ENCODE measurements around the gene CLDN14. TPM values are rescaled to one million over a fixed set of nuclear protein-coding genes. Genes with fewer than 3 reads are reported as not detected.

CLDN14 gene
- polyA plus RNA-seq, 3 donors, result not detected

DNA sequence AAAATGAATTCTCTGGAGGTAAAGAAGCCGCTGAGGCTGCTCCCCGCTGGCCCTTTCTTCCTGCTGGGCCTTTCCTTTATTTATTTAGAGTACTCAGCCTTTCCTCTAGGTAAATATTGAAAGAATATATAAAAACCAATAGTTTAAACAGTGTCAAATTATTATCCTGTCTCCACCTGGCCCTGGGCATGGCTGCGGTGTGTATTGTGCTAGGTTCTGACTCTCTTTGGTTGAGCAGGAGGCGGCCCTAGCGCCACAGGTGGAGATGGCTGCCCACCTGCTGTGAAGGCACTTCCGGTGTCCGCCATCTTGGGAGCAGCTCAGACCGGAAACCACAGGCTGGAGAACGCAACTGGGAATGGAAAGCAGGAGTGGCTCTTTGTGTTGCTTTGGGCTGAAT lies 29.0 kb upstream of the CLDN14 start:
- Histone ChIP-seq H3K27me3 (ENCODE audit: control insufficient read depth in 2 of 2, insufficient read depth in 2 of 2, low read length in 2 of 2) (no peaks in the 10 kb centered on the region), H3K36me3 (replicated peaks in 1 of 2; ENCODE audit: control insufficient read depth in 1 of 2, insufficient read depth in 2 of 2, low read length in 2 of 2) (no peaks in the 10 kb centered on the region), H3K4me3 (replicated peaks in 1 of 3; ENCODE audit: low read depth in 2 of 3, low read length in 3 of 3) (no peak overlapping the region), H3K9ac (ENCODE audit: insufficient read depth, low read length, poor library complexity, severe bottlenecking) (no peak overlapping the region), H4K20me1 (ENCODE audit: insufficient read depth, low read length) (no peaks in the 10 kb centered on the region), H3K9me3 (replicated peaks in 1 of 2; ENCODE audit: control insufficient read depth in 1 of 2, insufficient read depth in 1 of 2, low read length in 2 of 2) (no peaks in the 10 kb centered on the region), H3K4me1 (ENCODE audit: control insufficient read depth in 1 of 2, insufficient read depth in 2 of 2, low read length in 2 of 2) (no peaks in the 10 kb centered on the region), H3K4me2 (replicated peaks; ENCODE audit: extremely low read depth, low read length, poor library complexity, severe bottlenecking) (no peak overlapping the region), H2AFZ (ENCODE audit: insufficient read depth, low read depth, low read length, poor library complexity, severe bottlenecking) (no peak overlapping the region), H3K27ac (ENCODE audit: low read depth in 1 of 2, low read length in 2 of 2) (no peak overlapping the region), H3K79me2 (ENCODE audit: insufficient read depth, low read length) (no peaks in the 10 kb centered on the region)
- TF ChIP-seq, protein P1, sequence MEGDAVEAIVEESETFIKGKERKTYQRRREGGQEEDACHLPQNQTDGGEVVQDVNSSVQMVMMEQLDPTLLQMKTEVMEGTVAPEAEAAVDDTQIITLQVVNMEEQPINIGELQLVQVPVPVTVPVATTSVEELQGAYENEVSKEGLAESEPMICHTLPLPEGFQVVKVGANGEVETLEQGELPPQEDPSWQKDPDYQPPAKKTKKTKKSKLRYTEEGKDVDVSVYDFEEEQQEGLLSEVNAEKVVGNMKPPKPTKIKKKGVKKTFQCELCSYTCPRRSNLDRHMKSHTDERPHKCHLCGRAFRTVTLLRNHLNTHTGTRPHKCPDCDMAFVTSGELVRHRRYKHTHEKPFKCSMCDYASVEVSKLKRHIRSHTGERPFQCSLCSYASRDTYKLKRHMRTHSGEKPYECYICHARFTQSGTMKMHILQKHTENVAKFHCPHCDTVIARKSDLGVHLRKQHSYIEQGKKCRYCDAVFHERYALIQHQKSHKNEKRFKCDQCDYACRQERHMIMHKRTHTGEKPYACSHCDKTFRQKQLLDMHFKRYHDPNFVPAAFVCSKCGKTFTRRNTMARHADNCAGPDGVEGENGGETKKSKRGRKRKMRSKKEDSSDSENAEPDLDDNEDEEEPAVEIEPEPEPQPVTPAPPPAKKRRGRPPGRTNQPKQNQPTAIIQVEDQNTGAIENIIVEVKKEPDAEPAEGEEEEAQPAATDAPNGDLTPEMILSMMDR (IDR thresholded peaks at IDR 0.05), result no peak
- Mint-ChIP-seq H3K4me3 (peak overlapping the region in 1 of 2 donors; percentile 0), H3K27me3 (ENCODE audit: low read depth in 3 of 3) (peaks cover 4 to 10% (median 4%) of the 10 kb centered on the region in 3 donors), H3K9me3 (no peaks in the 10 kb centered on the region), H3K36me3 (no peaks in the 10 kb centered on the region), H3K27ac (no peak overlapping the region), H3K4me1 (no peaks in the 10 kb centered on the region)
- intact Hi-C loops (cut with micrococcal nuclease), result loop anchor here (5.0 to 10.0 kb wide), 2 partner anchors 84 to 418 kb away; no protein-coding TSS in a partner anchor
- DNase-seq, result no peak
- 98% methylated on average over 7 of the region's 9 CpGs for WGBS (ENCODE audit: insufficient coverage)

DNA sequence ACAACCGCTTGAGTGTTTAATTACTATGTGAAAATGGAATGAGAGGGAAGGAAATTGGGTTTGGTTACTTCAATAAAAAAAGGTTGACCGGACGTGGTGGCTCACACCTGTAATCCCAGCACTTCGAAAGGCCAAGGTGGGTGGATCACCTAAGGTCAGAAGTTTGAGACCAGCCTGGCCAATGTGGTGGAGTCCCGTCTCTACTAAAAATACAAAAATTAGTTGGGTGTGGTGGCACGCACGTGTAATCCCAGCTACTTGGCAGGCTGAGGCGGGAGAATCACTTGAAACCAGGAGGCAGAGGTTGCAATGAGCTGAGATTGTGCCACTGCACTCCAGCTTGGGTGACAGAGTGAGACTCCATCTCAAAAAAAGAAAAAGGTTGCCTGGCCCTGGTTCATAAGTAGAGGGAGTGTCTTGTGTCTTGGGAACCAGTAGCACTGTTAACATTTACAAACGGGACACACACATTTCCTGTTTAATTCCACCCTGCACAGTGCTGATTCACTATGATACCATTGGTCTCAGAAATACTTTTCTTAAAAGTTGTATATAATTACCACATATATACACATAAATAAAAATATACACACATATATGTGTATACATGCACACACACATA lies 27.6 kb upstream of the CLDN14 start:
- no peaks in the 10 kb centered on the region for H4K20me1 ChIP-seq (ENCODE audit: insufficient read depth, low read length)
- Mint-ChIP-seq H3K9me3 (peaks cover 0 to 4% (median 0%) of the 10 kb centered on the region in 7 donors), H3K4me1 (no peaks in the 10 kb centered on the region), H3K27me3 (ENCODE audit: low read depth in 3 of 3) (peaks cover 2 to 10% (median 3%) of the 10 kb centered on the region in 3 donors), H3K27ac (no peak overlapping the region), H3K36me3 (no peaks in the 10 kb centered on the region), H3K4me3 (no peak overlapping the region)
- intact Hi-C loops (cut with micrococcal nuclease), result loop anchor here (5.0 to 10.0 kb wide), 2 partner anchors 83 to 420 kb away; no protein-coding TSS in a partner anchor
- no peak overlapping the region for H3K4me3 ChIP-seq (replicated peaks in 1 of 3; ENCODE audit: low read depth in 2 of 3, low read length in 3 of 3)
- WGBS (ENCODE audit: insufficient coverage), result 85% methylated on average over 7 of the region's 9 CpGs
- H3K27ac ChIP-seq (ENCODE audit: low read depth in 1 of 2, low read length in 2 of 2), result no peak overlapping the region
- H2AFZ ChIP-seq (ENCODE audit: insufficient read depth, low read depth, low read length, poor library complexity, severe bottlenecking), result no peak overlapping the region
- no peak for DNase-seq
- H3K27me3 ChIP-seq (ENCODE audit: control insufficient read depth in 2 of 2, insufficient read depth in 2 of 2, low read length in 2 of 2), result no peaks in the 10 kb centered on the region
- no peaks in the 10 kb centered on the region for H3K9me3 ChIP-seq (replicated peaks in 1 of 2; ENCODE audit: control insufficient read depth in 1 of 2, insufficient read depth in 1 of 2, low read length in 2 of 2)
- H3K4me1 ChIP-seq (ENCODE audit: control insufficient read depth in 1 of 2, insufficient read depth in 2 of 2, low read length in 2 of 2), result no peaks in the 10 kb centered on the region
- H3K9ac ChIP-seq (ENCODE audit: insufficient read depth, low read length, poor library complexity, severe bottlenecking), result no peak overlapping the region
- no peaks in the 10 kb centered on the region for H3K79me2 ChIP-seq (ENCODE audit: insufficient read depth, low read length)
- no peaks in the 10 kb centered on the region for H3K36me3 ChIP-seq (replicated peaks in 1 of 2; ENCODE audit: control insufficient read depth in 1 of 2, insufficient read depth in 2 of 2, low read length in 2 of 2)
- TF ChIP-seq, protein P1 (IDR thresholded peaks at IDR 0.05), result no peak
- no peak overlapping the region for H3K4me2 ChIP-seq (replicated peaks; ENCODE audit: extremely low read depth, low read length, poor library complexity, severe bottlenecking)
